Upper lobe of left lung (tissue), 6 donors: ENCODE data around the gene TMEM238L. TPM values are rescaled to one million over a fixed set of nuclear protein-coding genes. Genes with fewer than 3 reads are reported as not detected.

Source experiments
- ATAC-seq, 2 donors: fragments of 200-7000 bp; cut with Tn5 transposase; one replicate each; pipeline ENCODE4 v1.9.1; 2022; ENCODE audit warnings: mild to moderate bottlenecking in 2 of 2, moderate library complexity in 2 of 2; ENCODE audit not compliant: low FRiP score in 2 of 2
- DNase-seq, 2 donors: peaks; one replicate each; pipeline ENCODE4 v3.0.0-alpha.2; 2019 to 2020
- H3K27ac ChIP-seq, 4 donors: fragments of 200-600 bp; sonication (generic); one replicate each; pipeline ENCODE4 v1.5.1; 2016 to 2019
- H3K27me3 ChIP-seq, 4 donors: fragments of 200-600 bp; sonication (generic); one replicate each; pipeline ENCODE4 v1.5.1; 2017 to 2019
- H3K36me3 ChIP-seq, 4 donors: fragments of 200-600 bp; sonication (generic); one replicate each; pipeline ENCODE4 v1.5.1; 2016 to 2019
- H3K4me1 ChIP-seq, 4 donors: fragments of 200-600 bp; sonication (generic); one replicate each; pipeline ENCODE4 v1.5.1; 2018 to 2019
- H3K4me3 ChIP-seq, 4 donors: fragments of 200-600 bp; sonication (generic); one replicate each; pipeline ENCODE4 v1.5.1; 2017 to 2019; ENCODE audit warnings: mild to moderate bottlenecking in 2 of 4, moderate library complexity in 1 of 4
- H3K9me3 ChIP-seq, 4 donors: fragments of 200-600 bp; sonication (generic); one replicate each; pipeline ENCODE4 v1.5.1; 2018 to 2019
- CTCF ChIP-seq, 6 experiments: fragments of 450-650 bp in 4 of 6; fragments of 200-600 bp in 2 of 6; sonication (generic) in 2 of 6; IDR thresholded peaks; one replicate each; pipeline ENCODE4 v1.5.1; 2016 to 2019; ENCODE audit warnings: antibody characterized with exemption in 6 of 6
- EP300 ChIP-seq, 4 donors: sonication (generic); formaldehyde crosslinking; IDR thresholded peaks; one replicate each; pipeline ENCODE4 v1.5.1; 2017; ENCODE audit warnings: antibody characterized with exemption in 4 of 4, control low read depth in 2 of 4
- POLR2A ChIP-seq, 4 donors: fragments of 450-650 bp; IDR thresholded peaks; one replicate each; pipeline ENCODE4 v1.5.1; 2016 to 2017; ENCODE audit warnings: antibody characterized with exemption in 4 of 4, mild to moderate bottlenecking in 2 of 4
- POLR2AphosphoS5 ChIP-seq, 2 donors: sonication (generic); formaldehyde crosslinking; IDR thresholded peaks; one replicate each; pipeline ENCODE4 v1.5.1; 2017; ENCODE audit warnings: antibody characterized with exemption in 2 of 2
- WGBS, 2 donors: methylation state at CpG; one replicate each; pipeline ENCODE4 v1.1.5; 2017 to 2018; 5-methylcytosine and 5-hydroxymethylcytosine counted together
- total RNA-seq, 6 donors: library from RNA; depleted of rRNA in 4 of 6; stranded (reverse); fragments of >200 nt in 4 of 6; gene quantifications; one replicate each; pipeline versions ENCODE4 v1.1.0 to v1.2.1, GENCODE V29; 2016 to 2021
- donor health status: DM: no; HTN: no; CAD: no; lungs with moderate emphysema.
- donor health status: DM: no; HTN: yes; CAD: no; lungs with severe emphysema.

Gene TMEM238L
- total RNA-seq, 6 donors from 2014 or later: not detected

- Histone ChIP-seq H3K4me1 (no peaks in the 10 kb centered on the region), H3K4me3 (no peak overlapping the region), H3K36me3 (no peaks in the 10 kb centered on the region), H3K9me3 (peaks cover 0 to 3% (median 0%) of the 10 kb centered on the region in 4 donors), H3K27me3 (no peaks in the 10 kb centered on the region), H3K27ac (no peak overlapping the region)
- DNase-seq: no peak
- no peak for ATAC-seq
- 63 to 75% methylated on average over 2 of the region's 2 CpGs for WGBS, 2 donors
- TF ChIP-seq CTCF (IDR thresholded peaks at IDR 0.05): no peak
- no peak for TF ChIP-seq EP300 (IDR thresholded peaks at IDR 0.05)
- TF ChIP-seq POLR2AphosphoS5 (IDR thresholded peaks at IDR 0.05): no peak
- no peak for TF ChIP-seq POLR2A (IDR thresholded peaks at IDR 0.05)
These were observed 24.3 kb downstream of the TMEM238L start for GRCh38 chr17:10779609-10780008.

GRCh38 chr17:10777890-10778289 lies 26.0 kb downstream of the TMEM238L start:
- Histone ChIP-seq H3K4me3 (no peak overlapping the region), H3K27ac (no peak overlapping the region), H3K36me3 (no peaks in the 10 kb centered on the region), H3K27me3 (no peaks in the 10 kb centered on the region), H3K9me3 (peaks cover 0 to 3% (median 0%) of the 10 kb centered on the region in 4 donors), H3K4me1 (no peaks in the 10 kb centered on the region)
- WGBS, 2 donors: 74 to 79% methylated on average over 6 of the region's 6 CpGs
- TF ChIP-seq POLR2AphosphoS5 (IDR thresholded peaks at IDR 0.05): no peak
- TF ChIP-seq POLR2A (IDR thresholded peaks at IDR 0.05): no peak
- no peak for TF ChIP-seq EP300 (IDR thresholded peaks at IDR 0.05)
- TF ChIP-seq CTCF (IDR thresholded peaks at IDR 0.05): no peak
- DNase-seq: no peak
- ATAC-seq: no peak

- Histone ChIP-seq H3K9me3 (peaks cover 0 to 5% (median 2%) of the 10 kb centered on the region in 4 donors), H3K4me3 (no peak overlapping the region), H3K4me1 (no peaks in the 10 kb centered on the region), H3K27ac (no peak overlapping the region), H3K27me3 (no peaks in the 10 kb centered on the region), H3K36me3 (no peaks in the 10 kb centered on the region)
- WGBS, 2 donors: 88% methylated on average over 11 of the region's 11 CpGs
- no peak for TF ChIP-seq POLR2A (IDR thresholded peaks at IDR 0.05)
- TF ChIP-seq POLR2AphosphoS5 (IDR thresholded peaks at IDR 0.05): no peak
- TF ChIP-seq CTCF (IDR thresholded peaks at IDR 0.05): no peak
- ATAC-seq (no peak), DNase-seq (no peak)
These were observed 26.6 kb downstream of the TMEM238L start for GRCh38 chr17:10777131-10777807.

- 59 to 65% methylated on average over 2 of the region's 2 CpGs for WGBS, 2 donors
- H3K27ac ChIP-seq: no peak overlapping the region
These were observed 27.5 kb downstream of the TMEM238L start for GRCh38 chr17:10776381-10776780.

More at GRCh38 chr17:10776381-10776780, 27.5 kb downstream of the TMEM238L start:
- no peaks in the 10 kb centered on the region for H3K27me3 ChIP-seq
- TF ChIP-seq EP300 (IDR thresholded peaks at IDR 0.05) (no peak), POLR2AphosphoS5 (IDR thresholded peaks at IDR 0.05) (no peak), CTCF (IDR thresholded peaks at IDR 0.05) (no peak), POLR2A (IDR thresholded peaks at IDR 0.05) (no peak)
- ATAC-seq (no peak), DNase-seq (no peak)
- H3K36me3 ChIP-seq: no peaks in the 10 kb centered on the region
- H3K4me1 ChIP-seq: no peaks in the 10 kb centered on the region
- H3K4me3 ChIP-seq: no peak overlapping the region
- H3K9me3 ChIP-seq: peaks cover 0 to 8% (median 4%) of the 10 kb centered on the region in 4 donors
